ENCODE measurements around the gene SEMA4A.

The SEMA4A gene

DNA sequence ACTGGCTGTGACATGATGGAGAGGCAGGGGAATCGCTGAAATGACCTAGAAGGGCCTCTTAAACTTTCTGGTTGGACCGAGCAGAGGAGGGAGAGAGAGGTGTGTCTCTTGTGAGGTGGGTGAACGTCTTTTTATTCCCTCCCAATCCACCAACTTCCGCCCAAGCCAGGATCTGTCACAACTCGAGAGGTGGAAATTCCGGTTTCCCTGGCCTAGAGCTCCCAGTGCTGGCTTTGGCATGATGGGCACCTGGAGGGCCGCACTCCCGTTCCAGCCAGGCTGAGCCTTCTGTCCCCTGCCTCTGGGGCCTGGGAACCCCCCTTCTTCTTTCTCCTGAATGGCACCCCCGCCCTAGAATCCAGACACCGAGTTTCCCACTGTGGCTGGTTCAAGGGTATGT lies at the start of gene SEMA4A:
TSS of gene SEMA4A (plus strand) at position 224 of the 400 bp plus-strand sequence. CDS start 994 bp downstream, outside the sequence.
- peak within 1 kb of the TSS; percentile 84 for H3K4me3 ChIP-seq (ENCODE audit: low read depth, low read length)
- TF ChIP-seq, protein P1, sequence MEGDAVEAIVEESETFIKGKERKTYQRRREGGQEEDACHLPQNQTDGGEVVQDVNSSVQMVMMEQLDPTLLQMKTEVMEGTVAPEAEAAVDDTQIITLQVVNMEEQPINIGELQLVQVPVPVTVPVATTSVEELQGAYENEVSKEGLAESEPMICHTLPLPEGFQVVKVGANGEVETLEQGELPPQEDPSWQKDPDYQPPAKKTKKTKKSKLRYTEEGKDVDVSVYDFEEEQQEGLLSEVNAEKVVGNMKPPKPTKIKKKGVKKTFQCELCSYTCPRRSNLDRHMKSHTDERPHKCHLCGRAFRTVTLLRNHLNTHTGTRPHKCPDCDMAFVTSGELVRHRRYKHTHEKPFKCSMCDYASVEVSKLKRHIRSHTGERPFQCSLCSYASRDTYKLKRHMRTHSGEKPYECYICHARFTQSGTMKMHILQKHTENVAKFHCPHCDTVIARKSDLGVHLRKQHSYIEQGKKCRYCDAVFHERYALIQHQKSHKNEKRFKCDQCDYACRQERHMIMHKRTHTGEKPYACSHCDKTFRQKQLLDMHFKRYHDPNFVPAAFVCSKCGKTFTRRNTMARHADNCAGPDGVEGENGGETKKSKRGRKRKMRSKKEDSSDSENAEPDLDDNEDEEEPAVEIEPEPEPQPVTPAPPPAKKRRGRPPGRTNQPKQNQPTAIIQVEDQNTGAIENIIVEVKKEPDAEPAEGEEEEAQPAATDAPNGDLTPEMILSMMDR (IDR thresholded peaks at IDR 0.05; ENCODE audit: insufficient read depth, low read depth, low read length, missing control alignments), result no peak
- no peak for DNase-seq (ENCODE audit: low read depth)

DNA sequence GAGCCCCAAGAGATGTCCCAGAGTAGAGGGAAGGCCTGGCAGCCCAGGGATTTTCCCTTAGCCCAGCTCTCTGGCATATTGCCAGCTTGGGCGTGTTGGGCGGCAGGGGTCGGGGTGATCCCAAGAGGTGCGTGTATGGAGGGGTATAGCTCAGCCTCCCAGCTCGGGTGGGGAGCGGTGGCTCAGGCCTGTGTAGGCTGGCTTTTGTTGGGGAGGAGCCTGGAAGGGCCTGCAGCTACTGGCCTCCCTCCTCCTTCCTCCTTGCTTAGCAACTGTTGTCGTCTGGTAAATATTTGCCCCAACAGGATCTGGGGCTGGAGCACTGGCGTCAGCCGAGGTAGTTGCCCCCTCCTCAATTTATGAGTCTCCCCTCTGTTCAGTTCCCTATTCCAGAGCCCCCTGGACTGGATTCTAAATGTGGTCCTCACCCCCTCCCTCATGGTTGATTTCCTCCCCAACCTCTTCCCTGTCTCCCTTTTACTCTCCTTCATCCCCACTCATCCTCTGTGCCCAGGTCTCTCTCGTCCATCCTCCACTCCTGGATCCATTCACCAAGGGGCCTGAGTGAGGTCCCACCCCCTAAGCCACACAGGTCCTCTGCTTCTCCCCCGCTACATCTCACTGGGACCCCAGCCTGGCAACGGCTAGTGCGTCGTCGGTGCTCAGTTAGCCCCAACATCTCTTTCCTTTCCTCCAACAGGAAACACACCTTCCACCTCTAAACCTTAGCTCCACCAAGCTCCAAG lies 49.1 kb upstream of the SEMA4A start:
- no peak overlapping the region for H3K4me3 ChIP-seq (ENCODE audit: low read depth, low read length)
- TF ChIP-seq, protein P1 (IDR thresholded peaks at IDR 0.05; ENCODE audit: insufficient read depth, low read depth, low read length, missing control alignments), result no peak
- peak; percentile 60 for DNase-seq (ENCODE audit: low read depth)

DNA sequence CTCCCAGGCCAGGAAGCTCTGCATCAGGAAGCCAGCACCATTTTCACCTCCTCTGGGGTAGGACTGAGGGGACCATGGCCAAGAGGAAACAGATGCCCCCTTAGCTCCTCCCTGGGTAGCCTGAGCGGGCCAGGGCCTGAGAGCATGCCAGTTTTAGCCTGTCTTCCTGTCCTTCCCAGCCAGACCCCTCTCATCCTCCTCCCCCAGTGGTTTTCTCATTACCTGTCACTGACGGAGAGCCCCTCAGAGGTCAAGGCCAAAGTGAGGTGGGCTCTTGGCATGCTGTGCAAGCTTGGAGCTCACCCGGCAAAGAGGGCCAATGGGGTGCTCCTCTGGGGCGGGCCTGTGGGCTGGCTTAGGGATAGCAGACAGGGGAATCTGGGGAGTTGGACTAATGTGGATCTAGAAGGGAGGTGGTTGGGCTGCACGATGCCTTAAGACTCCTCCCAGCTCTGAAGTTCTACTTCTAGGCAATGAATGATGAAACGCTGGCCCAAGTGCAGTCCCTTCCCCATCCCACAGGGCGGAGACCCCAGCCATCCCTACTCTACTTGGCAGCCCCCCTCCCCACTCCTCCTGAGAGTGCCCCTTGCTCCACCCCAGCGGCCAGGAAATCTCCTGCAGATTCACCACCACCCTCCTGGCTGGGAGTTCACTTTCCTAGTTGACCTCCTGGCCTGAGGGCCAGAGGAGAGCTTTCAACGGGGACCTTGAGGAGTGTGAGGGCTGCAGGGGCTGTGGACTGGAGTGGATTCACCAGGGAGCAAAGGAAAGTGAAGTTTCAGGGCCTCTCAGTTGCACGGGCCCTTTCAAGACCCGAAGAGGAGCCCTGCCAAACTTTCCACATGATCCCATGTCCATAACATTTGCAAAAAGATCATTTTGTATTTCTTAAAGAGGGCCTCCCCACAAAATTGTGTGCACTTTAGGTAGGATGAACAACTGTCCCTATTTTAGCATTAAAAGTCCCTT lies 48.2 kb upstream of the SEMA4A start:
- H3K4me3 ChIP-seq (ENCODE audit: low read depth, low read length), result peak overlapping the region; percentile 76
- no peak for DNase-seq (ENCODE audit: low read depth)
- TF ChIP-seq, protein P1 (IDR thresholded peaks at IDR 0.05; ENCODE audit: insufficient read depth, low read depth, low read length, missing control alignments), result no peak

DNA sequence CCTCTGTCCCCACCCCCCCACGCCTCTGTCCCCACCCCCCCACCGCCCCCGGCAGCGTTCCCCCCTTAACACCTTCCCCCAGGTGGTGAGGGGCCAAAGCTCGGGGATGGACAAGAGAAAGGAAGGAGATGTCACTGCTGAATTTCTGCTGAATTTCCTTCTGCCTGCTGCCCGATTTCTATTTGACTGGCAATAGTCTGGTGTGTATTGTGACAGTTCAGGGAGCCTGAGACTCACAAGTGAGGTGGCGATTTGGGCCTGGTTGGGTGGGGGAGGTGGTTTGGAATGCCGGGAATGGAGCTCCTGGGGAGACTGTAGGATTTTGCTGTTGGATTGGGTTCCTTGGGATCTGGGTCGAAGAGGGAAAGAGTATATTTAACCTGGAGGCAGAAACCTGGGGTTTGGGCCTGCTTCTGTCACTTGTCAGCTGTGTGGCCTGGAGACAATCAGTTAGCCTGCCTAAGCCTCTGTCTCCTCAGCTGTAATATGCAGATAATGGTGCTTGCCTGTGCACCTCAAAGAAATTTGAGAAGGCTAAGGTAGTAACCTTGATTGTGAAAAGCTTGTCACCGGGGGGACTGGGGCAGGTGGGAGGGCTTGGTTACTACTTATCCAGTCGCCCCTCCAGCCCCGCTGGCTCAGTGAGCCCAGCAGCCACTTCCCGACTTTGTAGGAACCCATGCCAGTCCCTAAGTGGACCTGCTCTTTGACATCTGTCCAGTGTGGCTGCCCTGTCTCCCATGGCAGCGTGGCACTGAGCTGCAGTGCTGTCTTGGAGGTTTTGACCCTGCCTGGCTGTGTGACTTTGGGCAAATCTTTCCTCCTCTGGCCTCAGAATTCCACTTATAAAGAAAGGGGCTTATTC lies 46.5 kb upstream of the SEMA4A start:
- no peak for DNase-seq (ENCODE audit: low read depth)
- peak overlapping the region; percentile 52 for H3K4me3 ChIP-seq (ENCODE audit: low read depth, low read length)
- TF ChIP-seq, protein P1 (IDR thresholded peaks at IDR 0.05; ENCODE audit: insufficient read depth, low read depth, low read length, missing control alignments), result no peak

DNA sequence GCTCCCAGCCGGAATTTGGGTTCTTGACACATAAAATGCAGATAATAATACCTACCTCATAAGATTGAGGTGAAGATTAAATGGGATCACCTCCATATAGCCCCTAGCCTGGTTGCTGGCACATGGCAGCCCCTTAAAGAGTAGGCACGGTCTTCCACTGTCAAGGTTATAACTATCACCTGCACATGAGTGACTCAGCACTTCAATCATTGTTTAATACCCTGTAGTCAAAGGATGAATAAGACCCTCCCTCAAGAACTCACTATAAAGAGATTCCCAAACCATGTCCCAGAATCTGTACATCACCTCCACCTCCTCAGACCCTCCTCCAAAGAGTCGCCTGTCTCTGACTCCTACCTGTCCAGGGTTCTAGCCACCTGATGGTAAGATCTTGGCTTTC lies 45.3 kb upstream of the SEMA4A start:
- TF ChIP-seq, protein P1 (IDR thresholded peaks at IDR 0.05; ENCODE audit: insufficient read depth, low read depth, low read length, missing control alignments), result no peak
- H3K4me3 ChIP-seq (ENCODE audit: low read depth, low read length), result no peak overlapping the region
- no peak for DNase-seq (ENCODE audit: low read depth)

DNA sequence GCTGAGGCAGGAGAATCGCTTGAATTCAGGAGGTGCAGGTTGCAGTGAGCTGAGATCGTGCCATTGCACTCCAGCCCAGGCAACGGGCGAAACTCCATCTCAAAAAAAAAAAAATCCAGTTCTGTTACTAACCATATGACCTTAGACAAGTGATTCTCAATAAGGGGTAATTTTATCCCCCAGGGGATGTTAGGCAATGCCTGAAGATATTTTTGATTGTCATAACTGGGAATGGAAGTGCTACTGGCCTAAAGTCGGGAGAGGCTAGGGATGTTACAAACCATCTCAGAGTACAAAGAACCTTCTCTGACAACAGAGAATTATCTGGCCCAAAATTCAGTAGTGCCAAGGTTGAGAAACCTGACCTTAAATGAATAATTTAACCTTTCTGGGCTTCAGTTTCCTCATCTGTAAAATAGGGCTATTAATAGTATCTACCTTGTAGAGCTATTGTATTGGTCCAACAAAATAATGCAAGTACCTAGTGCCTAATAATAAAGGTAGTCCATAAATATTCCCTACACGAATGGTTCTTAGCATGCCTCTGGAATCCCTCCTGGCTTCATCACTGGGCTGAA lies 44.6 kb upstream of the SEMA4A start:
- DNase-seq (ENCODE audit: low read depth), result no peak
- TF ChIP-seq, protein P1 (IDR thresholded peaks at IDR 0.05; ENCODE audit: insufficient read depth, low read depth, low read length, missing control alignments), result no peak
- no peak overlapping the region for H3K4me3 ChIP-seq (ENCODE audit: low read depth, low read length)

Measured in GM12865 (cell line).